GM10248 (cell line): ENCODE data around the gene KANSL1.

ENCODE experiments used
- CTCF ChIA-PET: fragments of 300-600 bp; sonication (Branson Sonifier 250); formaldehyde crosslinking; extraction: SDS; loops from one replicate; lab custom pipeline; 2021; ENCODE audit warnings: antibody characterized with exemption; lab: Yijun Ruan, JAX
- POLR2A ChIA-PET: fragments of 350-650 bp; sonication (Branson Sonifier 250); formaldehyde crosslinking; extraction: SDS; loops from one replicate; lab custom pipeline; 2020; ENCODE audit warnings: antibody characterized with exemption; lab: Yijun Ruan, JAX
- DNase-seq: peaks from one replicate; pipeline ENCODE4 v3.0.0; 2012; ENCODE audit errors: extremely low spot score
- TF ChIP-seq, protein P1 (sequence below): IDR thresholded peaks from 2 replicates; pipeline ENCODE4 v1.5.1; 2012; ENCODE audit warnings: mild to moderate bottlenecking, low read depth; ENCODE audit errors: extremely low read depth, missing control alignments, control extremely low read depth

KANSL1 gene

DNA sequence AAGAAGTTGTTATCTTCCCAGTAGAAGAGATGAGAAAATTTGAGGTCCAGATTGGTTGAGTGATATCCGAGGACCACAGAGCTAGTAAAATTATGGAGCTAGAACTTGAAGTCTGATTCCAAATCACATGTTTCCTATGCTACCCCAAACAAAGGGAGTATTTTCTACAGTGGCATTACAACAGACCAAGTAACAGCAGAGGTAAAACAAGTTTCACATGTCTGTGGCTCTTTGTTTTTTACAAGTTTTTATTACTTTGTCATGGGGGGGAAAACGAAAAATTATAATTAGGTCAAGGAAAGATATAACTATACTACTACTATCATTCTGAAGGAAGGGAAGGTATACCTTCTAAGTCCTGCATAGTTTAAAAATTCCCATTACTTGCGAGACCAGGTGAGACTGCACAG lies 49.4 kb downstream of the KANSL1 start:
- ChIA-PET POLR2A (no interaction called here), CTCF (interaction anchor here (1.4 to 2.3 kb wide), 3 partner anchors 13 to 20 kb away, joined by 3 to 5 read pairs (median 4); no protein-coding TSS in a partner anchor)
- TF ChIP-seq, protein P1, sequence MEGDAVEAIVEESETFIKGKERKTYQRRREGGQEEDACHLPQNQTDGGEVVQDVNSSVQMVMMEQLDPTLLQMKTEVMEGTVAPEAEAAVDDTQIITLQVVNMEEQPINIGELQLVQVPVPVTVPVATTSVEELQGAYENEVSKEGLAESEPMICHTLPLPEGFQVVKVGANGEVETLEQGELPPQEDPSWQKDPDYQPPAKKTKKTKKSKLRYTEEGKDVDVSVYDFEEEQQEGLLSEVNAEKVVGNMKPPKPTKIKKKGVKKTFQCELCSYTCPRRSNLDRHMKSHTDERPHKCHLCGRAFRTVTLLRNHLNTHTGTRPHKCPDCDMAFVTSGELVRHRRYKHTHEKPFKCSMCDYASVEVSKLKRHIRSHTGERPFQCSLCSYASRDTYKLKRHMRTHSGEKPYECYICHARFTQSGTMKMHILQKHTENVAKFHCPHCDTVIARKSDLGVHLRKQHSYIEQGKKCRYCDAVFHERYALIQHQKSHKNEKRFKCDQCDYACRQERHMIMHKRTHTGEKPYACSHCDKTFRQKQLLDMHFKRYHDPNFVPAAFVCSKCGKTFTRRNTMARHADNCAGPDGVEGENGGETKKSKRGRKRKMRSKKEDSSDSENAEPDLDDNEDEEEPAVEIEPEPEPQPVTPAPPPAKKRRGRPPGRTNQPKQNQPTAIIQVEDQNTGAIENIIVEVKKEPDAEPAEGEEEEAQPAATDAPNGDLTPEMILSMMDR = no peak
- no peak for DNase-seq

DNA sequence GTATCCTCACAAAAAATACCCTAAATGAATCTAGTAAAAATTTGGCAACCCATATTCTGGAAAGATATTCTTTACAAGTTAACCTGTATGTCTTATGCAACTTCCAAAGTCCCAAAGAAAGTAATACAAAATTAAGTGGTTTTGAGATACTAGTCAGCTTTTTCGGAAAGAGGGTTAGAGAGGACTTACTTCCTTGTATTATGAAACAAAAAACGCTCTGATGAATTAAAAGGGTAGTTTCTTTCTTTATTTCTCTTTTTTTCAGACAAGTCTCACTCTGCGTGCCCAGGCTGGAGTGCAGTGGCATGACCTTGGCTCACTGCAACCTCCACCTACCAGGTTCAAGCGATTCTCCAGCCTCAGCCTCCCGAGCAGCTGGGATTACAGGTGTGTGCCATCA lies 51.6 kb downstream of the KANSL1 start:
- CTCF ChIA-PET = interaction anchor here (1.5 to 2.3 kb wide), 2 partner anchors 13 to 18 kb away, joined by 5 read pairs; no protein-coding TSS in a partner anchor
- TF ChIP-seq, protein P1 = no peak
- POLR2A ChIA-PET = no interaction called here
- DNase-seq = no peak

DNA sequence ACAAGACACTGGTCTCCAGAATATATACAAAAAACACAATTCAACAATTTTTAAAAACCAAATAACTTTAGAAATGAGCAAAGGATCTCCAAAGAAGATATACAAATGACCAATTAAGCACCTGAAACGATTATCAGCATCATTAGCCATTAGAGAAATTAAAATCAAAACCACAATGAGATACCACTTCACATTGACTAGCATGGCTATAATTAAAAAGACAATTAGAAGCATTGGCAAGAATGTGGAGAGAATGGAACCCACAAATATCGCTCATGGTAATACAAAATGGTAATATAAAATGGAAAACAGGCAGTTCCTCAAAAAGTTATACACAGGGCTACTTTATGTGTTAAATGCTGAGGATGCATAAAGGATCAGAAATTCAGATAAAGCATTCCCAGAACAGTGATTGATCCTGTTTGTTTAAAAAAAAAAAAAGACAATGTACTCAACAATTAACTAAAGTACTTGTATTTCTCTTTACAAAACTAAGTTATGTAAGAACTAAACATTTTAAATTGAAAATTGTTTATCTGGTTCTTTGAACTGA lies 52.5 kb downstream of the KANSL1 start:
- no peak for DNase-seq
- CTCF ChIA-PET = interaction anchor here (1.2 to 1.5 kb wide), 2 partner anchors 9 to 14 kb away, joined by 3 to 5 read pairs; no protein-coding TSS in a partner anchor
- TF ChIP-seq, protein P1 = no peak

DNA sequence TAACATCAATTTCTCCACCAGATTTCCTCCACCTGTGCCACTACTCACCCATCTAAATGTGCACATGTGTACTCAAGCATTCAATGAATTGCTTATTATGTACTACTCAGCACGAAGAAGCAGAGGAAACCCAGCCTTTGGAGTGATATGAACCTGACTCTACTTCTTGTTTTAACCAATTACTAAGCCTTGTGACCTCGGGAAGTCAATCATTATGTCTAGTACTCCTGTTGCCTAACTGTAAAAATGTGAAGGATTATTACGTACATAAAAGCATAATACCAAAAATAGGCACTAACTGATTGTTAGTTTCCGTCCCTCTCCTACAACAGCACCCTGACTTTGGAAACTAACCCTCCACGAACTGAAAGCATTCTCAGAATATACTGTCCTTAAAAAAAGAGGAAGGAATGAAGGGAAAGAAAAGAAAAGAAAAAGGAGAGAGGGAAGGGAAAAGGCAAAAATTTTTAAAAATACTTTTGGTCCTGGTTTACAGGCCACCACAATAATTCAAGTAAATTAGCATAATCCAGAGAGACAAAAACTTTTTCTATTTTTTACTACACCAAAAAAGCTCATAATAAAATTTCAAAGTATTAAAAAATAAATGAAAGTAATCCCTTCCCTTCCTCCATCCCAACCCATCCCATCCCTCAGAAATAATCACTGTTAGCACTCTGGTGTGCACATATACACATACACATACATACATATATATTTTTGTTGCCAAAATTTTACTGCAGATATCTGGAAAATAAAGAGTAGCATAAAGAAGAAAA lies 53.6 kb downstream of the KANSL1 start:
- ChIA-PET CTCF (interaction anchor here (1.2 kb wide), 1 partner anchor 8 kb away, joined by 3 read pairs; no protein-coding TSS in a partner anchor), POLR2A (no interaction called here)

More for the DNA sequence above, 52.5 kb downstream of the KANSL1 start:
- POLR2A ChIA-PET = no interaction called here

DNA sequence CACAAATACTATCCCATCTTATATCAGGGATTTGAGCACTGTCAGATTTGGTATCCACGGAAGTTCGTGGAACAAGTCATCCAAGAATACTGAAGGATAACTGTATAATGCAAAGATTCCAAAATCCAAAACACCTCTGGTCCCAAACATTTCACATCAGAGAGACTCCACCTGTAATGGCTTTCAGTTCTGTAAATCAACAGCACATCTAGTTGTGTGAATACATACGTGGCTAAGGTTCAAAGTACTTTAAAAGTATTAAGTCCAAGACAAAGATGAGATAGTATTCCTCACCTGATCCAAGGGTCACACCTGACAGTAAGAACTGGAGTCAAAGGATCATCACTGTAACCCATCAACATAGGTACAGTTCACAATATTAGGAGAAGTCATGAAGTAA lies 54.8 kb downstream of the KANSL1 start:
- POLR2A ChIA-PET = interaction anchor here (0.7 kb wide), 1 partner anchor 42 kb away, joined by 3 read pairs; no protein-coding TSS in a partner anchor
- CTCF ChIA-PET = no interaction called here
- TF ChIP-seq, protein P1 = no peak
- DNase-seq = no peak

More for the DNA sequence above, 53.6 kb downstream of the KANSL1 start:
- TF ChIP-seq, protein P1 = no peak
- DNase-seq = no peak

DNA sequence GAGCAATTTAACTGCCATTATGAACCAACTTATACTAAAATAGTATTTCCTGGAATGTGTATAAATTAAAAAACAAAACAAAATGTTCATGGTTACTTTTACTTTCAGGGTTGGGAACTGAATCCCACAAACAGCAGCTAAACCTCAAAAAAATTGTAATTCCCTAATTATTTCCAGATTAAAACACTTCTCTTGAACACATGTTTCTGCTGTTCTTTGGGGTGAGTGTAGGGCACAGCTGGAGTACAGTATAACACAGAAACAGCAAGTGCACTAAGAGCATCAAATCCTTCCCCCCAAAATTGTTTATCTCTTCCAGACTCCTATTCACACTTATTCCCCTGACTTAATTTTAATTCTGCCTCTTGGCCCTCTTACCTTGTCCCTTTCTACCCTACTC lies 56.4 kb downstream of the KANSL1 start:
- CTCF ChIA-PET = interaction anchor here (1.0 to 1.2 kb wide), 2 partner anchors 18 to 57 kb away, joined by 3 read pairs; partner anchors contain the start of gene KANSL1
- TF ChIP-seq, protein P1 = no peak
- DNase-seq = no peak
- POLR2A ChIA-PET = no interaction called here
